ENCODE measurements around the gene TTC7B. TPM values are rescaled to one million over a fixed set of nuclear protein-coding genes. Genes with fewer than 3 reads are reported as not detected.

TTC7B gene
- total and polyA plus RNA-seq, 9 of the 15 experiments (the other 6 are each of a cell fraction or from before 2014, with no cell fraction given) = 2.2 to 77.2 (median 36.7) TPM

DNA sequence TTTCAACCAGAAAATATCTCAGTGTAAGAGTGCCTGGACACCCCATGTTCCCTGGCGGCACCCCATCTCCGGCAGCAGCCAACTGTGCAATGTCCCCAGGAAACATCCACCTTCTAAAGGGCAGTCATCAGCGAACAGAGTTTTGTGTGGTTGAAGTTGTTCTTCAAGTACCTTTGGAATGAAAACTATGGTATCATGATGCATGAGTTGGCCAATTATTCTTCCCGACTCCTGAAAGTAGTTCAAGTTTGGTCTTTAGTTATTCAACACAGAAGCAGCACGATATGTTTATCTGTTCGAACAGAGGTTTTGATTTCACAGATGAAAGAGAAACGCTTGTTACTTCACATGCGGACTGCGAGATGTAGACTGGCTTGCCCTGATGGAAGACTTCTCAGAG lies 21.1 kb upstream of the TTC7B start:
- no peak overlapping the region for H3K4me3 ChIP-seq
- ATAC-seq (no peak), DNase-seq (ENCODE audit: extremely low read depth in 1 of 4, low spot score in 3 of 4) (no peak), FAIRE-seq (no peak)
- H3K4me1 ChIP-seq (replicated peaks in 1 of 2; ENCODE audit: control insufficient read depth in 2 of 2, insufficient read depth in 2 of 2, low read length in 2 of 2) = peaks cover 4 to 5% of the 10 kb centered on the region in 2 experiments; a peak in 3 of 5 replicates
- ChIA-PET POLR2A (no interaction called here), CTCF (ENCODE audit: low intra/inter-chr PET ratio) (no interaction called here)
- no TSS peak for BruUV-seq (replicated peaks)
- H3K27ac ChIP-seq (ENCODE audit: extremely low read depth, low read depth, low read length) = no peak overlapping the region
- H3K9me3 ChIP-seq (replicated peaks; ENCODE audit: control insufficient read depth, insufficient read depth, low read depth, low read length) = no peaks in the 10 kb centered on the region
- no peaks in the 10 kb centered on the region for H3K27me3 ChIP-seq (ENCODE audit: control insufficient read depth in 2 of 2, insufficient read depth in 2 of 2, low read length in 2 of 2)
- H3K4me2 ChIP-seq (ENCODE audit: insufficient read depth, low read length) = no peak overlapping the region
- TF ChIP-seq POLR2AphosphoS2 (IDR thresholded peaks at IDR 0.05; ENCODE audit: low read length) (no peak), HLTF (IDR thresholded peaks at IDR 0.05) (no peak), JUN (IDR thresholded peaks at IDR 0.05; ENCODE audit: borderline replicate concordance, low read depth, low read length) (no peak), JUN (CRISPR knock-in tag; IDR thresholded peaks at IDR 0.05; ENCODE audit: borderline replicate concordance) (no peak), ZC3H4 (CRISPR knock-in tag; IDR thresholded peaks at IDR 0.05; ENCODE audit: borderline replicate concordance) (no peak), SRF (CRISPR knock-in tag; IDR thresholded peaks at IDR 0.05) (no peak), NFRKB (IDR thresholded peaks at IDR 0.05; ENCODE audit: low read depth) (no peak), GATA2 (CRISPR knock-in tag; IDR thresholded peaks at IDR 0.05) (no peak), CREB1 (IDR thresholded peaks at IDR 0.05) (no peak), CREB1 (CRISPR knock-in tag; IDR thresholded peaks at IDR 0.05) (no peak)
- no peak overlapping the region for H2AFZ ChIP-seq (ENCODE audit: low read depth, low read length)
- no peaks in the 10 kb centered on the region for H3K36me3 ChIP-seq (ENCODE audit: control insufficient read depth, insufficient read depth, low read length)
- H4K20me1 ChIP-seq (replicated peaks; ENCODE audit: control insufficient read depth, insufficient read depth, low read length) = no peaks in the 10 kb centered on the region
- no peaks in the 10 kb centered on the region for H3K9me1 ChIP-seq (ENCODE audit: control insufficient read depth, insufficient read depth, low read length)
- in situ Hi-C loops (cut with MboI) = no loop called here
- 54% methylated on average over 9 of the region's 9 CpGs for WGBS (ENCODE audit: insufficient coverage, low coverage, missing lambda C conversion rate)
- intact Hi-C loops (cut with micrococcal nuclease) = no loop called here
- H3K9ac ChIP-seq (ENCODE audit: insufficient read depth in 1 of 2, low read depth in 2 of 2, low read length in 2 of 2) = no peak overlapping the region
- no peaks in the 10 kb centered on the region for H3K79me2 ChIP-seq (ENCODE audit: control insufficient read depth, insufficient read depth, low read length)

Data from K562 (cell line).